ENCODE data around the gene DSN1.

DNA sequence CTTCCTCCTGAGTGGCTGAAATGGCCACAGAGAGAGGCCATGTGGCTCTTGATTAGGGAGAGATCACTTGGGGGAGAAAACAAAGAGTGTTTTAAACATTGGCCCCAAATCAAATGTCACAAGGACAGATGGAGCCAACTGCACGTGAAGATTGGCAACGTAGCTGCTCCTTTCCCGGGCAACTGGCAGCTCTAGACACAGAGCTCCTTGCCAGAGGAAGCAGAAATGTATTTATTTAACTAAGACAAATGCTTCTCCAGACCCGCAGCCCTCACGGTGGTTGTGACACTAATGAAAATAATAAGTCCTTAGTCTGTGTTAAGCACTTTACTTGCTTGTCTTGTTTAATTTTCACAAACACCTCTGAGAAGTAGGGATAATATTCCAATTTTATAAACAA lies 49.6 kb upstream of the DSN1 start:
- TF ChIP-seq, protein P1, sequence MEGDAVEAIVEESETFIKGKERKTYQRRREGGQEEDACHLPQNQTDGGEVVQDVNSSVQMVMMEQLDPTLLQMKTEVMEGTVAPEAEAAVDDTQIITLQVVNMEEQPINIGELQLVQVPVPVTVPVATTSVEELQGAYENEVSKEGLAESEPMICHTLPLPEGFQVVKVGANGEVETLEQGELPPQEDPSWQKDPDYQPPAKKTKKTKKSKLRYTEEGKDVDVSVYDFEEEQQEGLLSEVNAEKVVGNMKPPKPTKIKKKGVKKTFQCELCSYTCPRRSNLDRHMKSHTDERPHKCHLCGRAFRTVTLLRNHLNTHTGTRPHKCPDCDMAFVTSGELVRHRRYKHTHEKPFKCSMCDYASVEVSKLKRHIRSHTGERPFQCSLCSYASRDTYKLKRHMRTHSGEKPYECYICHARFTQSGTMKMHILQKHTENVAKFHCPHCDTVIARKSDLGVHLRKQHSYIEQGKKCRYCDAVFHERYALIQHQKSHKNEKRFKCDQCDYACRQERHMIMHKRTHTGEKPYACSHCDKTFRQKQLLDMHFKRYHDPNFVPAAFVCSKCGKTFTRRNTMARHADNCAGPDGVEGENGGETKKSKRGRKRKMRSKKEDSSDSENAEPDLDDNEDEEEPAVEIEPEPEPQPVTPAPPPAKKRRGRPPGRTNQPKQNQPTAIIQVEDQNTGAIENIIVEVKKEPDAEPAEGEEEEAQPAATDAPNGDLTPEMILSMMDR (IDR thresholded peaks at IDR 0.05): no peak
- no peak for TF ChIP-seq POLR2A (IDR thresholded peaks at IDR 0.05)

All from thyroid gland (tissue), 4 donors.